Measurements from ENCODE around the gene SLC7A6.

DNA sequence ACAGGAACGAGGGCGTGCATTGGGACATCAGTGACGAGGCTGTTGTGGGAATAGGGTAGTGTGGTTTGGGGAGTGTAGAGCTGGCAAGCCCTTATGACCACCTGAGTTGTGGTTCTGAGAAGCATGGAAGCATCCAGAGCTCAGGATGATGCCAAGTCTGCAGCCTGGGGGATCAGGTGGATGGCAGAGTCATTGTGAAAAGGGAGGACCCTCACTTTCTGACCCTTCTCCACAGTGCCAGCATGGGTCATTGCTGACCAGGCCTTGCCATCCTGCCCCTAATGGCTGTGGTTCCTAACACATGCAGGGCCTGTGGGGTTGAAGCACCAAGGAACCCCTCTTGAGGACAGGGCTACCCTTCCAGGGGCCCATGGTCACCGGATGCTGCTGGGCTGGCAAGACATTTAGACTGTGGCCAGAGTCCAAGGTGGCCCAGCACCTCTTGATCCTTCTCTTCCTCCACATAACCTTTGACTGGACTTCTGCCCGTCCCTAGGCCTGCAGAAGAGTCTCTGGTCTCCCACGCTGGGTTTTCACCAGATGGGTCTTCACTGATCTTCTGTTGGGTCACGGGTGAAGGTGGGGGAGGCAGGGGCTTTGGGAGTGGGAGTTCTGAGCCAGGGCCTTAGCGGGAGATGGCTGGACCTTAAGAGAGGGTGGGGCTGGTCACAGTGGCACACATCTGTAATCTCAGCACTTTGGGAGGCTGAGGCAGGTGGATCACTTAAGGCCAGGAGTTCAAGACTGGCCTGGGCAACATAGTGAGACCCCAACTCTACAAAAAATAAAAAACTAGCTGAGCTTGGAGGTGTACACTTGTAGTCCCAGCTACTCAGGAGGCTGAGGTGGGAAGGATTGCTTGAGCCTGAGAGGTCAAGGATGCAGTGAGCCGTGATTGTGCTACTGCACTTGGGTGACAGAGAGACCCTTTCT lies 21.1 kb upstream of the SLC7A6 start:
- TF ChIP-seq SNAI2 (CRISPR knock-in tag; IDR thresholded peaks at IDR 0.05) (no peak), RARB (CRISPR knock-in tag; IDR thresholded peaks at IDR 0.05) (no peak)

All from SK-N-SH treated with all-trans-retinoic acid at 6 μM for 48 hours (cell line).